ENCODE data around the gene PIGU. TPM values are rescaled to one million over a fixed set of nuclear protein-coding genes. Genes with fewer than 3 reads are reported as not detected.

Gene PIGU
- total and polyA plus RNA-seq, 9 of the 15 experiments (the other 6 are each of a cell fraction or from before 2014, with no cell fraction given): 6.5 to 100 (median 28.1) TPM

DNA sequence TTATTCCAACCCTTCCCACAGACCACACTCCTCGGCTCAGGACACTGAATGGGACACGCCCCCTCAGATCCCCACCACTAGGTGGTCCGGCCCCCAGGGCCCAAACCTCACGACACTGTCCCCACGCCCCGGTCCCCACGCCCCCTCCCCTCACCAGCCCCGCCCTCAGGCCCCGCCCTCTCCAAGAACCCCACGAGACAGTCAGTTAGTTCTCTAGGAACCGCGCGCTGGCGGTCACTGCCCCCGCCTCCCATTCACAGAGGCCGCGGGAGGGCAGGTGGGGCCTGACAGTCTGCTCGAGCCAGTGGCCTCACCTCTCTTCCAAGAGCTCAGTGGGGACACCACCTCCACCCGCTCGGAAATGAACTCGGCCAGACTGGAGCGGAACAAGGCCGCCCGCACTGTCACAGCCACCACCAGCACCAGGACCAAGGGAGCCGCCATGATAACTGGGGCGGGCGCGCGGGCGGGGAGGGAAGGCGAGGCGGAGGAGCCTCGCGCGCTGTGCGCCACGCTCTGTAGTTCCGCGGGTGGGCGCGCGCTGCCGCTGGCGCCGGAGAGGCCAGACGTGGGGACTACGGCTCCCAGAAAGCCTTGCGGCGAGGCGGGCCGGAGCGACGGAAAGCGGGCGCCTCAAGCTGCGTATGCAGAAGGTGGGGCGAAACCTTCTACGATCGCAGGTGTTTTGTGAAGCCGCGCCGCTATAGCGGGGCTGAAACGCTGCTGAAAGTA lies at the start of gene PIGU (continued):
- TF ChIP-seq ZNF263 (CRISPR knock-in tag; IDR thresholded peaks at IDR 0.05; ENCODE audit: borderline replicate concordance): no peak; the same call in 1 of the 2 replicates
- TF ChIP-seq NFRKB (IDR thresholded peaks at IDR 0.05; ENCODE audit: low read depth): 0 out of 2 replicates have a peak, but pooled peaks have one; percentile 49
- TF ChIP-seq HDAC2 (IDR thresholded peaks at IDR 0.05): peak; percentile 97
- peak; percentile 58 for TF ChIP-seq FUS (optimal IDR thresholded peaks at IDR 0.05; ENCODE audit: low read depth, low read length)
- TF ChIP-seq, protein P1, sequence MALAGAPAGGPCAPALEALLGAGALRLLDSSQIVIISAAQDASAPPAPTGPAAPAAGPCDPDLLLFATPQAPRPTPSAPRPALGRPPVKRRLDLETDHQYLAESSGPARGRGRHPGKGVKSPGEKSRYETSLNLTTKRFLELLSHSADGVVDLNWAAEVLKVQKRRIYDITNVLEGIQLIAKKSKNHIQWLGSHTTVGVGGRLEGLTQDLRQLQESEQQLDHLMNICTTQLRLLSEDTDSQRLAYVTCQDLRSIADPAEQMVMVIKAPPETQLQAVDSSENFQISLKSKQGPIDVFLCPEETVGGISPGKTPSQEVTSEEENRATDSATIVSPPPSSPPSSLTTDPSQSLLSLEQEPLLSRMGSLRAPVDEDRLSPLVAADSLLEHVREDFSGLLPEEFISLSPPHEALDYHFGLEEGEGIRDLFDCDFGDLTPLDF (CRISPR knock-in tag; IDR thresholded peaks at IDR 0.05): 0 out of 2 replicates have a peak, but pooled peaks have one; percentile 33
- no peak for TF ChIP-seq U2AF2 (optimal IDR thresholded peaks at IDR 0.05; ENCODE audit: low read depth, low read length)
- TF ChIP-seq RNF2 (IDR thresholded peaks at IDR 0.05): peak; percentile 83
- TF ChIP-seq, protein P2, sequence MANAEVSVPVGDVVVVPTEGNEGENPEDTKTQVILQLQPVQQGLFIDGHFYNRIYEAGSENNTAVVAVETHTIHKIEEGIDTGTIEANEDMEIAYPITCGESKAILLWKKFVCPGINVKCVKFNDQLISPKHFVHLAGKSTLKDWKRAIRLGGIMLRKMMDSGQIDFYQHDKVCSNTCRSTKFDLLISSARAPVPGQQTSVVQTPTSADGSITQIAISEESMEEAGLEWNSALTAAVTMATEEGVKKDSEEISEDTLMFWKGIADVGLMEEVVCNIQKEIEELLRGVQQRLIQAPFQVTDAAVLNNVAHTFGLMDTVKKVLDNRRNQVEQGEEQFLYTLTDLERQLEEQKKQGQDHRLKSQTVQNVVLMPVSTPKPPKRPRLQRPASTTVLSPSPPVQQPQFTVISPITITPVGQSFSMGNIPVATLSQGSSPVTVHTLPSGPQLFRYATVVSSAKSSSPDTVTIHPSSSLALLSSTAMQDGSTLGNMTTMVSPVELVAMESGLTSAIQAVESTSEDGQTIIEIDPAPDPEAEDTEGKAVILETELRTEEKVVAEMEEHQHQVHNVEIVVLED (CRISPR knock-in tag; IDR thresholded peaks at IDR 0.05): peak; percentile 91
- TF ChIP-seq KDM5B (IDR thresholded peaks at IDR 0.05; ENCODE audit: insufficient replicate concordance, low read depth, low read length): peak; percentile 77
- TF ChIP-seq, protein P3, sequence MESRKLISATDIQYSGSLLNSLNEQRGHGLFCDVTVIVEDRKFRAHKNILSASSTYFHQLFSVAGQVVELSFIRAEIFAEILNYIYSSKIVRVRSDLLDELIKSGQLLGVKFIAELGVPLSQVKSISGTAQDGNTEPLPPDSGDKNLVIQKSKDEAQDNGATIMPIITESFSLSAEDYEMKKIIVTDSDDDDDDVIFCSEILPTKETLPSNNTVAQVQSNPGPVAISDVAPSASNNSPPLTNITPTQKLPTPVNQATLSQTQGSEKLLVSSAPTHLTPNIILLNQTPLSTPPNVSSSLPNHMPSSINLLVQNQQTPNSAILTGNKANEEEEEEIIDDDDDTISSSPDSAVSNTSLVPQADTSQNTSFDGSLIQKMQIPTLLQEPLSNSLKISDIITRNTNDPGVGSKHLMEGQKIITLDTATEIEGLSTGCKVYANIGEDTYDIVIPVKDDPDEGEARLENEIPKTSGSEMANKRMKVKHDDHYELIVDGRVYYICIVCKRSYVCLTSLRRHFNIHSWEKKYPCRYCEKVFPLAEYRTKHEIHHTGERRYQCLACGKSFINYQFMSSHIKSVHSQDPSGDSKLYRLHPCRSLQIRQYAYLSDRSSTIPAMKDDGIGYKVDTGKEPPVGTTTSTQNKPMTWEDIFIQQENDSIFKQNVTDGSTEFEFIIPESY (CRISPR knock-in tag; IDR thresholded peaks at IDR 0.05): no peak; the same call in 1 of the 2 replicates
- peak; percentile 99 for TF ChIP-seq SAP30 (IDR thresholded peaks at IDR 0.05; ENCODE audit: borderline replicate concordance, insufficient read depth, low read depth, low read length, poor library complexity, severe bottlenecking)
- TF ChIP-seq, protein P4, sequence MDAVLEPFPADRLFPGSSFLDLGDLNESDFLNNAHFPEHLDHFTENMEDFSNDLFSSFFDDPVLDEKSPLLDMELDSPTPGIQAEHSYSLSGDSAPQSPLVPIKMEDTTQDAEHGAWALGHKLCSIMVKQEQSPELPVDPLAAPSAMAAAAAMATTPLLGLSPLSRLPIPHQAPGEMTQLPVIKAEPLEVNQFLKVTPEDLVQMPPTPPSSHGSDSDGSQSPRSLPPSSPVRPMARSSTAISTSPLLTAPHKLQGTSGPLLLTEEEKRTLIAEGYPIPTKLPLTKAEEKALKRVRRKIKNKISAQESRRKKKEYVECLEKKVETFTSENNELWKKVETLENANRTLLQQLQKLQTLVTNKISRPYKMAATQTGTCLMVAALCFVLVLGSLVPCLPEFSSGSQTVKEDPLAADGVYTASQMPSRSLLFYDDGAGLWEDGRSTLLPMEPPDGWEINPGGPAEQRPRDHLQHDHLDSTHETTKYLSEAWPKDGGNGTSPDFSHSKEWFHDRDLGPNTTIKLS (IDR thresholded peaks at IDR 0.05; ENCODE audit: borderline replicate concordance, low read depth): peak; percentile 85
- TF ChIP-seq, protein P5, sequence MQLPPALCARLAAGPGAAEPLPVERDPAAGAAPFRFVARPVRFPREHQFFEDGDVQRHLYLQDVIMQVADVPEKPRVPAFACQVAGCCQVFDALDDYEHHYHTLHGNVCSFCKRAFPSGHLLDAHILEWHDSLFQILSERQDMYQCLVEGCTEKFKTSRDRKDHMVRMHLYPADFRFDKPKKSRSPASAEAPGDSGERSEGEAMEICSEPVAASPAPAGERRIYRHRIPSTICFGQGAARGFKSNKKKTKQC (CRISPR knock-in tag; IDR thresholded peaks at IDR 0.05): peak; percentile 80
- TF ChIP-seq JUN (IDR thresholded peaks at IDR 0.05; ENCODE audit: borderline replicate concordance, low read depth, low read length): peak; percentile 12; the same call in 1 of the 2 replicates
- TF ChIP-seq JUN (CRISPR knock-in tag; IDR thresholded peaks at IDR 0.05; ENCODE audit: borderline replicate concordance): no peak; the same call in 1 of the 2 replicates
- TF ChIP-seq ZFP36 (IDR thresholded peaks at IDR 0.05; ENCODE audit: low read depth, low read length, partially characterized antibody): peak; percentile 16
- no peak for TF ChIP-seq FOXM1 (IDR thresholded peaks at IDR 0.05; ENCODE audit: low read depth)
- TF ChIP-seq FOXM1 (CRISPR knock-in tag; IDR thresholded peaks at IDR 0.05; ENCODE audit: low read depth): no peak
- 0 out of 2 replicates have a peak, but pooled peaks have one; percentile 24 for TF ChIP-seq ZKSCAN1 (IDR thresholded peaks at IDR 0.05; ENCODE audit: low read depth, low read length)
- peak; percentile 91 for TF ChIP-seq EP400 (IDR thresholded peaks at IDR 0.05)
- TF ChIP-seq XRCC5 (IDR thresholded peaks at IDR 0.05; ENCODE audit: low read depth, low read length): no peak

Measured in K562 (cell line).